Stimulated activated naive CD8-positive, alpha-beta T cell treated with anti-CD3 and anti-CD28 coated beads, Interleukin-15, amount 100 ng/mL, for 72 hours (primary cell): ENCODE results near the gene RNF34.

Source experiments
- ATAC-seq: fragments of 150-1000 bp; cut with Tn5 transposase; 2 replicates; pipeline ENCODE4 v1.10.0; 2021; ENCODE audit warnings: mild to moderate bottlenecking, moderate library complexity
- DNase-seq, 2 donors: peaks; one replicate each; pipeline ENCODE4 v3.0.0; 2021 to 2022
- H3K27ac Mint-ChIP-seq, 2 donors: one replicate each; pipeline ENCODE4 v1.8.0; 2022; ENCODE audit warnings: mild to moderate bottlenecking in 2 of 2, mixed read lengths in 2 of 2, moderate library complexity in 2 of 2
- H3K27me3 Mint-ChIP-seq: one replicate; pipeline ENCODE4 v1.8.0; 2022; ENCODE audit warnings: mixed read lengths
- H3K4me1 Mint-ChIP-seq: one replicate; pipeline ENCODE4 v1.8.0; 2022; ENCODE audit warnings: mild to moderate bottlenecking, mixed read lengths
- H3K4me3 Mint-ChIP-seq, 2 donors: one replicate each; pipeline ENCODE4 v1.8.0; 2022; ENCODE audit warnings: mild to moderate bottlenecking in 2 of 2, mixed read lengths in 2 of 2, moderate library complexity in 1 of 2
- H3K9me3 Mint-ChIP-seq, 2 donors: one replicate each; pipeline ENCODE4 v1.8.0; 2022; ENCODE audit warnings: mixed read lengths in 2 of 2

Gene RNF34

GRCh38 chr12:121413917-121414316 lies 14.0 kb downstream of the RNF34 start:
- DNase-seq (no peak), ATAC-seq (no peak)
- Mint-ChIP-seq H3K9me3 (no peaks in the 10 kb centered on the region), H3K4me1 (peaks cover 18% of the 10 kb centered on the region), H3K4me3 (no peak overlapping the region), H3K27me3 (no peaks in the 10 kb centered on the region), H3K27ac (peak overlapping the region in 1 of 2 donors; percentile 54)

GRCh38 chr12:121417847-121418246 lies 17.9 kb downstream of the RNF34 start:
- DNase-seq (no peak), ATAC-seq (no peak)
- Mint-ChIP-seq H3K27ac (peak overlapping the region in 1 of 2 donors; percentile 63), H3K4me3 (no peak overlapping the region), H3K4me1 (peaks cover 12% of the 10 kb centered on the region), H3K9me3 (no peaks in the 10 kb centered on the region), H3K27me3 (no peaks in the 10 kb centered on the region)

- Mint-ChIP-seq H3K27me3 (no peaks in the 10 kb centered on the region), H3K4me3 (no peak overlapping the region), H3K4me1 (peaks cover 12% of the 10 kb centered on the region), H3K9me3 (no peaks in the 10 kb centered on the region), H3K27ac (peak overlapping the region in 1 of 2 donors; percentile 49)
- ATAC-seq = no peak
- DNase-seq = no peak
Measured at GRCh38 chr12:121420109-121420508, 20.2 kb downstream of the RNF34 start.

- Mint-ChIP-seq H3K9me3 (no peaks in the 10 kb centered on the region), H3K4me1 (no peaks in the 10 kb centered on the region), H3K27me3 (no peaks in the 10 kb centered on the region), H3K4me3 (no peak overlapping the region), H3K27ac (no peak overlapping the region)
- no peak for ATAC-seq
- DNase-seq = no peak
Measured at GRCh38 chr12:121423253-121423652, 23.3 kb downstream of the RNF34 start.

GRCh38 chr12:121423682-121424623 lies 24.0 kb downstream of the RNF34 start:
- ATAC-seq = no peak
- DNase-seq = no peak
- Mint-ChIP-seq H3K4me3 (no peak overlapping the region), H3K9me3 (no peaks in the 10 kb centered on the region), H3K4me1 (no peaks in the 10 kb centered on the region), H3K27ac (peak overlapping the region in 1 of 2 donors; percentile 78), H3K27me3 (no peaks in the 10 kb centered on the region)

GRCh38 chr12:121424624-121424975 lies 24.7 kb downstream of the RNF34 start:
- ATAC-seq = no peak
- Mint-ChIP-seq H3K4me3 (no peak overlapping the region), H3K9me3 (no peaks in the 10 kb centered on the region), H3K27me3 (no peaks in the 10 kb centered on the region), H3K4me1 (no peaks in the 10 kb centered on the region), H3K27ac (peak overlapping the region in 1 of 2 donors; percentile 78)
- DNase-seq = no peak

GRCh38 chr12:121427556-121428050 lies 27.7 kb downstream of the RNF34 start:
- Mint-ChIP-seq H3K4me3 (no peak overlapping the region), H3K27me3 (no peaks in the 10 kb centered on the region), H3K4me1 (no peaks in the 10 kb centered on the region), H3K9me3 (no peaks in the 10 kb centered on the region), H3K27ac (peak overlapping the region in 1 of 2 donors; percentile 76)
- DNase-seq (no peak), ATAC-seq (no peak)

- no peaks in the 10 kb centered on the region for H3K9me3 Mint-ChIP-seq
- ATAC-seq (no peak), DNase-seq (no peak)
- no peak overlapping the region for H3K4me3 Mint-ChIP-seq
- H3K4me1 Mint-ChIP-seq = no peaks in the 10 kb centered on the region
- no peaks in the 10 kb centered on the region for H3K27me3 Mint-ChIP-seq
- peak overlapping the region; percentile 3 to 59 for H3K27ac Mint-ChIP-seq
Measured at GRCh38 chr12:121428883-121429282, 29.0 kb downstream of the RNF34 start.

GRCh38 chr12:121430833-121431415 lies 31.0 kb downstream of the RNF34 start:
- Mint-ChIP-seq H3K4me1 (peaks cover 5% of the 10 kb centered on the region), H3K27me3 (no peaks in the 10 kb centered on the region), H3K4me3 (no peak overlapping the region), H3K9me3 (peaks cover 0 to 4% of the 10 kb centered on the region in 2 donors), H3K27ac (peak overlapping the region in 1 of 2 donors; percentile 90)
- DNase-seq (no peak), ATAC-seq (no peak)

GRCh38 chr12:121432740-121433480 lies 33.0 kb downstream of the RNF34 start:
- no peak for DNase-seq
- H3K4me1 Mint-ChIP-seq = peaks cover 5% of the 10 kb centered on the region
- peak overlapping the region; percentile 4 to 54 for H3K27ac Mint-ChIP-seq
- no peak for ATAC-seq
- peaks cover 9 to 13% of the 10 kb centered on the region in 2 donors for H3K9me3 Mint-ChIP-seq
- no peaks in the 10 kb centered on the region for H3K27me3 Mint-ChIP-seq
- no peak overlapping the region for H3K4me3 Mint-ChIP-seq

GRCh38 chr12:121436706-121437105 lies 36.8 kb downstream of the RNF34 start:
- H3K4me1 Mint-ChIP-seq = peaks cover 5% of the 10 kb centered on the region
- ATAC-seq (no peak), DNase-seq (no peak)
- peaks cover 9 to 13% of the 10 kb centered on the region in 2 donors for H3K9me3 Mint-ChIP-seq
- H3K4me3 Mint-ChIP-seq = no peak overlapping the region
- H3K27ac Mint-ChIP-seq = no peak overlapping the region
- H3K27me3 Mint-ChIP-seq = no peaks in the 10 kb centered on the region

- H3K27me3 Mint-ChIP-seq = no peaks in the 10 kb centered on the region
- peaks cover 14% of the 10 kb centered on the region for H3K4me1 Mint-ChIP-seq
- DNase-seq (no peak), ATAC-seq (no peak)
- no peak overlapping the region for H3K4me3 Mint-ChIP-seq
- peak overlapping the region in 1 of 2 donors; percentile 88 for H3K27ac Mint-ChIP-seq
- H3K9me3 Mint-ChIP-seq = peaks cover 9 to 13% of the 10 kb centered on the region in 2 donors
Measured at GRCh38 chr12:121438905-121439304, 39.0 kb downstream of the RNF34 start.

- H3K4me1 Mint-ChIP-seq = peaks cover 21% of the 10 kb centered on the region
- peaks cover 9 to 13% of the 10 kb centered on the region in 2 donors for H3K9me3 Mint-ChIP-seq
- no peak overlapping the region for H3K27ac Mint-ChIP-seq
- ATAC-seq = no peak
- no peak for DNase-seq
- no peaks in the 10 kb centered on the region for H3K27me3 Mint-ChIP-seq
- no peak overlapping the region for H3K4me3 Mint-ChIP-seq
Measured at GRCh38 chr12:121439715-121440114, 39.8 kb downstream of the RNF34 start.

GRCh38 chr12:121440768-121441167 lies 40.9 kb downstream of the RNF34 start:
- DNase-seq (no peak), ATAC-seq (no peak)
- H3K27ac Mint-ChIP-seq = peak overlapping the region in 1 of 2 donors; percentile 74
- H3K4me1 Mint-ChIP-seq = peaks cover 18% of the 10 kb centered on the region
- peaks cover 9 to 11% of the 10 kb centered on the region in 2 donors for H3K9me3 Mint-ChIP-seq
- H3K4me3 Mint-ChIP-seq = no peak overlapping the region
- H3K27me3 Mint-ChIP-seq = no peaks in the 10 kb centered on the region

GRCh38 chr12:121441555-121441954 lies 41.6 kb downstream of the RNF34 start:
- DNase-seq = no peak
- no peak overlapping the region for H3K27ac Mint-ChIP-seq
- no peak for ATAC-seq
- peaks cover 6 to 7% of the 10 kb centered on the region in 2 donors for H3K9me3 Mint-ChIP-seq
- H3K4me3 Mint-ChIP-seq = no peak overlapping the region
- no peaks in the 10 kb centered on the region for H3K27me3 Mint-ChIP-seq
- H3K4me1 Mint-ChIP-seq = peaks cover 16% of the 10 kb centered on the region
